Measurements from ENCODE around the gene ELK3. TPM values are rescaled to one million over a fixed set of nuclear protein-coding genes. Genes with fewer than 3 reads are reported as not detected.

ELK3 gene
- total and polyA plus RNA-seq, 2 of the 8 experiments (the other 6 are each of a cell fraction or from before 2014, with no cell fraction given) = 3.5 to 14.3 TPM

DNA sequence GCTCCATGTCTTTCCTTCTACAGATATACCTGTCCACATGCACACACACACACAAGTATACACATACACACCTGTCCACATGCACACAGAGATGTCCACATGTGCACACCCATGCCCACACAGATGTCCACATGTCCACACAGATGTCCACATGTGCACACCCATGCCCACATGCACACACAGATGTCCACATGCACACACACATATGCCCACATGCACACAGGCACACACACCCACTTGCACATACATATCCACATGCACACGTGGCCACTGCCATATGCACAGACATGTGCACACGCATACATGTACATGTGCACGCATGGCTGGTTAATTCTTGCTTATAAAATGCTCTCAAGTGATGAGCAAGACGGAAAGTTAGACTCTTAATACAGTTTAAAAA lies 32.2 kb downstream of the ELK3 start:
- Histone ChIP-seq H3K36me3 (ENCODE audit: control insufficient read depth in 2 of 4, insufficient read depth in 4 of 4, low read length in 3 of 4) (no peaks in the 10 kb centered on the region; a peak in 1 of 8 replicates), H3K27ac (ENCODE audit: low read depth, low read length) (no peak overlapping the region), H4K20me1 (replicated peaks in 1 of 2; ENCODE audit: control insufficient read depth in 1 of 2, insufficient read depth in 2 of 2, low read length in 2 of 2) (no peaks in the 10 kb centered on the region), H3K79me2 (ENCODE audit: control insufficient read depth in 1 of 2, insufficient read depth in 2 of 2, low read length in 2 of 2) (no peaks in the 10 kb centered on the region), H3K4me3 (ENCODE audit: extremely low read depth in 1 of 4, insufficient read depth in 2 of 4, low read depth in 3 of 4, low read length in 4 of 4) (no peak overlapping the region), H4K91ac (replicated peaks; ENCODE audit: insufficient read length, low read length) (no peak overlapping the region), H3K23ac (ENCODE audit: insufficient read length) (no peak overlapping the region), H3K14ac (ENCODE audit: insufficient read length) (no peak overlapping the region), H2AFZ (ENCODE audit: low read length) (no peak overlapping the region), H2BK20ac (ENCODE audit: low read length) (no peak overlapping the region), H3K27me3 (replicated peaks in 1 of 4; ENCODE audit: control insufficient read depth in 3 of 4, extremely low read depth in 1 of 4, insufficient read depth in 3 of 4, low read length in 3 of 4) (no peaks in the 10 kb centered on the region), H3K18ac (ENCODE audit: extremely low read depth, low read length) (no peak overlapping the region), H3K56ac (replicated peaks; ENCODE audit: insufficient read length, low read depth, low read length) (no peak overlapping the region), H3K79me1 (ENCODE audit: low read depth, low read length) (peaks cover 3% of the 10 kb centered on the region), H4K8ac (ENCODE audit: extremely low read depth, insufficient read depth, low read length) (no peak overlapping the region), H2BK15ac (ENCODE audit: low read length) (no peak overlapping the region), H3K9ac (replicated peaks in 1 of 4; ENCODE audit: extremely low read depth in 1 of 4, low read depth in 3 of 4, low read length in 3 of 4) (no peak overlapping the region), H3K4ac (replicated peaks; ENCODE audit: insufficient read length, low read depth, low read length) (no peak overlapping the region), H3K9me3 (ENCODE audit: insufficient read depth in 2 of 2, low read depth in 1 of 2, low read length in 1 of 2) (no peaks in the 10 kb centered on the region), H2AK5ac (ENCODE audit: low read depth, low read length) (0 out of 2 replicates have a peak overlapping the region, but pooled peaks have one; percentile 60), H2BK5ac (ENCODE audit: low read depth, low read length) (no peak overlapping the region), H2BK120ac (replicated peaks; ENCODE audit: low read depth, low read length) (no peak overlapping the region), H4K5ac (ENCODE audit: insufficient read length, low read depth, low read length) (no peak overlapping the region), H2BK12ac (ENCODE audit: low read depth, low read length) (no peak overlapping the region), H3K4me2 (ENCODE audit: insufficient read depth in 1 of 2, low read depth in 2 of 2, low read length in 2 of 2) (no peak overlapping the region), H3K23me2 (ENCODE audit: low read depth, low read length) (no peaks in the 10 kb centered on the region), H3K4me1 (replicated peaks in 1 of 4; ENCODE audit: control insufficient read depth in 3 of 4, insufficient read depth in 4 of 4, low read length in 3 of 4) (0 out of 7 replicates have a peak, but pooled peaks cover 0 to 2% (median 0%) of the 10 kb centered on the region in 4 experiments)
- 81% methylated on average over 4 of the region's 4 CpGs; no CpG with 5 or more reads in 1 of the 2 experiments for WGBS, 2 experiments (ENCODE audit: extremely low coverage in 1 of 2, insufficient coverage in 1 of 2, insufficient read length in 1 of 2, insufficient replicate concordance in 2 of 2, low coverage in 1 of 2, low lambda C conversion rate in 2 of 2, missing lambda C conversion rate in 1 of 2)
- FAIRE-seq = no peak
- POLR2A ChIA-PET (ENCODE audit: partially characterized antibody) = no interaction called here
- CTCF ChIA-PET (ENCODE audit: partially characterized antibody) = no interaction called here
- DNase-seq (ENCODE audit: low read depth in 1 of 2, low spot score in 2 of 2) = no peak
- TF ChIP-seq RBBP5 (IDR thresholded peaks at IDR 0.05; ENCODE audit: borderline replicate concordance, low read depth, low read length) (no peak), CBX8 (IDR thresholded peaks at IDR 0.05; ENCODE audit: borderline replicate concordance, low read depth, low read length) (no peak), POU5F1 (IDR thresholded peaks at IDR 0.05; ENCODE audit: low read depth, low read length) (no peak), SRF (IDR thresholded peaks at IDR 0.05; ENCODE audit: low read depth, low read length) (no peak)
